ENCODE results near the gene PACSIN3.

Gene PACSIN3

GRCh38 chr11:47186076-47186699 is at the start of gene PACSIN3:
PACSIN3 (minus strand) TSS chr11:47186434; CDS start chr11:47182727, 3,707 bp downstream.
- no peaks in the 10 kb centered on the region for H3K9me3 Mint-ChIP-seq
- ATAC-seq: peak; percentile 78
- peak in 1 of 2 donors; percentile 47 for DNase-seq
- H3K4me1 Mint-ChIP-seq: peaks cover 16% of the 10 kb centered on the region
- H3K27me3 Mint-ChIP-seq: peaks cover 45% of the 10 kb centered on the region
- peak within 1 kb of the TSS; percentile 76 to 83 for H3K4me3 Mint-ChIP-seq
- H3K27ac Mint-ChIP-seq: peak within 1 kb of the TSS in 1 of 2 donors; percentile 19

GRCh38 chr11:47235163-47235562 is 48.9 kb upstream of the PACSIN3 start:
- Mint-ChIP-seq H3K27ac (peak overlapping the region in 1 of 2 donors; percentile 92), H3K27me3 (no peaks in the 10 kb centered on the region), H3K4me1 (peaks cover 55% of the 10 kb centered on the region), H3K9me3 (no peaks in the 10 kb centered on the region), H3K4me3 (peak overlapping the region; percentile 43 to 64)
- no peak for DNase-seq
- ATAC-seq: peak; percentile 21

GRCh38 chr11:47234669-47235100 is 48.5 kb upstream of the PACSIN3 start:
- Mint-ChIP-seq H3K27me3 (no peaks in the 10 kb centered on the region), H3K4me3 (peak overlapping the region; percentile 43 to 64), H3K4me1 (peaks cover 51% of the 10 kb centered on the region), H3K27ac (peak overlapping the region in 1 of 2 donors; percentile 97), H3K9me3 (no peaks in the 10 kb centered on the region)
- ATAC-seq: peak; percentile 88
- DNase-seq: peak; percentile 26 to 63

- Mint-ChIP-seq H3K4me3 (peak overlapping the region in 1 of 2 donors; percentile 64), H3K4me1 (peaks cover 52% of the 10 kb centered on the region), H3K9me3 (no peaks in the 10 kb centered on the region), H3K27ac (peak overlapping the region; percentile 9 to 97), H3K27me3 (no peaks in the 10 kb centered on the region)
- ATAC-seq (peak; percentile 55), DNase-seq (peak in 1 of 2 donors; percentile 23)
Measured at GRCh38 chr11:47233989-47234668, 47.9 kb upstream of the PACSIN3 start.

- Mint-ChIP-seq H3K4me1 (peaks cover 56% of the 10 kb centered on the region), H3K27me3 (no peaks in the 10 kb centered on the region), H3K4me3 (peak overlapping the region in 1 of 2 donors; percentile 19), H3K27ac (no peak overlapping the region), H3K9me3 (no peaks in the 10 kb centered on the region)
- ATAC-seq (no peak), DNase-seq (no peak)
Measured at GRCh38 chr11:47233051-47233450, 46.8 kb upstream of the PACSIN3 start.

GRCh38 chr11:47229161-47229560 is 42.9 kb upstream of the PACSIN3 start:
- Mint-ChIP-seq H3K9me3 (no peaks in the 10 kb centered on the region), H3K4me3 (no peak overlapping the region), H3K27ac (peak overlapping the region in 1 of 2 donors; percentile 62), H3K4me1 (peaks cover 50% of the 10 kb centered on the region), H3K27me3 (no peaks in the 10 kb centered on the region)
- ATAC-seq: no peak
- no peak for DNase-seq

GRCh38 chr11:47225552-47226400 is 39.5 kb upstream of the PACSIN3 start:
- Mint-ChIP-seq H3K4me3 (peak overlapping the region; percentile 61 to 70), H3K27ac (peak overlapping the region; percentile 37 to 88)
- peak; percentile 99 for ATAC-seq

GRCh38 chr11:47222696-47223095 is 36.5 kb upstream of the PACSIN3 start:
- ATAC-seq (no peak), DNase-seq (no peak)
- H3K4me3 Mint-ChIP-seq: no peak overlapping the region
- no peaks in the 10 kb centered on the region for H3K9me3 Mint-ChIP-seq
- no peak overlapping the region for H3K27ac Mint-ChIP-seq
- H3K4me1 Mint-ChIP-seq: peaks cover 63% of the 10 kb centered on the region
- no peaks in the 10 kb centered on the region for H3K27me3 Mint-ChIP-seq

More at GRCh38 chr11:47225552-47226400, 39.5 kb upstream of the PACSIN3 start:
- Mint-ChIP-seq H3K4me1 (peaks cover 43% of the 10 kb centered on the region), H3K27me3 (no peaks in the 10 kb centered on the region), H3K9me3 (no peaks in the 10 kb centered on the region)
- no peak for DNase-seq

- Mint-ChIP-seq H3K4me3 (peak overlapping the region; percentile 4 to 18), H3K4me1 (peaks cover 70% of the 10 kb centered on the region)
Measured at GRCh38 chr11:47220401-47220821, 34.2 kb upstream of the PACSIN3 start.

GRCh38 chr11:47216121-47216798 is 30.0 kb upstream of the PACSIN3 start:
- peak overlapping the region; percentile 98 to 100 for H3K4me3 Mint-ChIP-seq
- peak; percentile 50 for ATAC-seq

More at GRCh38 chr11:47220401-47220821, 34.2 kb upstream of the PACSIN3 start:
- DNase-seq: no peak
- ATAC-seq: no peak
- Mint-ChIP-seq H3K27me3 (no peaks in the 10 kb centered on the region), H3K27ac (peak overlapping the region; percentile 28 to 59), H3K9me3 (no peaks in the 10 kb centered on the region)

GRCh38 chr11:47215366-47215910 is 29.2 kb upstream of the PACSIN3 start:
- DNase-seq: no peak
- peak overlapping the region; percentile 100 for H3K27ac Mint-ChIP-seq
- no peaks in the 10 kb centered on the region for H3K27me3 Mint-ChIP-seq
- peak overlapping the region; percentile 98 to 100 for H3K4me3 Mint-ChIP-seq
- no peak for ATAC-seq
- H3K4me1 Mint-ChIP-seq: peaks cover 57% of the 10 kb centered on the region
- H3K9me3 Mint-ChIP-seq: no peaks in the 10 kb centered on the region

More at GRCh38 chr11:47216121-47216798, 30.0 kb upstream of the PACSIN3 start:
- Mint-ChIP-seq H3K4me1 (peaks cover 63% of the 10 kb centered on the region), H3K9me3 (no peaks in the 10 kb centered on the region), H3K27me3 (no peaks in the 10 kb centered on the region), H3K27ac (peak overlapping the region; percentile 100)
- peak; percentile 62 to 74 for DNase-seq

GRCh38 chr11:47213950-47214565 is 27.8 kb upstream of the PACSIN3 start:
- Mint-ChIP-seq H3K4me3 (peak overlapping the region; percentile 98 to 100), H3K9me3 (no peaks in the 10 kb centered on the region), H3K4me1 (peaks cover 44% of the 10 kb centered on the region), H3K27ac (peak overlapping the region; percentile 100), H3K27me3 (no peaks in the 10 kb centered on the region)
- DNase-seq (peak; percentile 85 to 92), ATAC-seq (peak; percentile 88)

GRCh38 chr11:47212938-47213337 is 26.7 kb upstream of the PACSIN3 start:
- H3K4me1 Mint-ChIP-seq: peaks cover 34% of the 10 kb centered on the region
- no peak for ATAC-seq
- H3K4me3 Mint-ChIP-seq: no peak overlapping the region
- DNase-seq: no peak
- H3K27me3 Mint-ChIP-seq: no peaks in the 10 kb centered on the region
- H3K27ac Mint-ChIP-seq: peak overlapping the region in 1 of 2 donors; percentile 27
- H3K9me3 Mint-ChIP-seq: no peaks in the 10 kb centered on the region

GRCh38 chr11:47208628-47209027 is 22.4 kb upstream of the PACSIN3 start:
- DNase-seq (no peak), ATAC-seq (no peak)
- Mint-ChIP-seq H3K4me3 (no peak overlapping the region), H3K9me3 (no peaks in the 10 kb centered on the region), H3K4me1 (peaks cover 7% of the 10 kb centered on the region), H3K27me3 (no peaks in the 10 kb centered on the region), H3K27ac (no peak overlapping the region)

All from stimulated activated naive CD8-positive, alpha-beta T cell treated with anti-CD3 and anti-CD28 coated beads, Interleukin-15, amount 100 ng/mL, for 72 hours (primary cell).